ENCODE results near the gene GH2.
"Not testable (repeated sequence)": the region's sequence is repeated elsewhere in the genome, so short reads cannot be mapped to it uniquely, and the experiment has no call there.

GH2 gene

DNA sequence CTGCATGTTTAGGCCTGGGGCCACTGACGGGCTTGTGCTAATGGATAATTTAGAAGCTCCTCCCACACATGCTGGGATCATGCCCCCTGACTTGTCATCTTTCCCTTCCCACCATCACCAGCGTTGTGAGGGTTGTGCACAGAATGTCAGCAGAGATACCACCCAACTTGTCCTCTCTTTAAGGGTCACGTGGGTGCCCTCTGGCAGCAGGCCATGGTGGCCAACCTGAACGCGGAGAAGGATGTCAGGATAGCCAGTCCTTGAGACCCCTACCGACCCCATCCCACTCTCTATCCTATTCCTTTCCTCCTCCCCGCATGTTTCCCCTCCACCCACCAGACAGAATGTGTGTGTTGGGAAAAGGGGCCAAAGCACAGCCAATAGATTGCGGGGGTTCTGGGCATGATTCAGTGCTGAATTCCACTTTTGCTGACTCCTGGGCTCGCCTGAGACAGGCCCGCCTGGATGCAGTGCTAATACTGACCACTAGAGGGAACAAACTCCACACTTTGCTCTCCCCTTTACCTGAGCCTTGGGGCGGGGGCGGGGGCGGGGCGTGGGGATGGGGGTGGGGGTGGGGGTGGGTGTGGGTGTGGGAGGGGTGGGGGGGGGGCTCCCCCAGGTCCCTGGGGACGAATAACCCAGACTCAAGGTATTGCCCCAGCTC lies at the start of gene GH2:
TSS of gene GH2 (minus strand) at position 10 of the 667 bp plus-strand sequence. CDS start 143 bp downstream, outside the sequence.
- peak; percentile 24 for DNase-seq (ENCODE audit: low read depth)

DNA sequence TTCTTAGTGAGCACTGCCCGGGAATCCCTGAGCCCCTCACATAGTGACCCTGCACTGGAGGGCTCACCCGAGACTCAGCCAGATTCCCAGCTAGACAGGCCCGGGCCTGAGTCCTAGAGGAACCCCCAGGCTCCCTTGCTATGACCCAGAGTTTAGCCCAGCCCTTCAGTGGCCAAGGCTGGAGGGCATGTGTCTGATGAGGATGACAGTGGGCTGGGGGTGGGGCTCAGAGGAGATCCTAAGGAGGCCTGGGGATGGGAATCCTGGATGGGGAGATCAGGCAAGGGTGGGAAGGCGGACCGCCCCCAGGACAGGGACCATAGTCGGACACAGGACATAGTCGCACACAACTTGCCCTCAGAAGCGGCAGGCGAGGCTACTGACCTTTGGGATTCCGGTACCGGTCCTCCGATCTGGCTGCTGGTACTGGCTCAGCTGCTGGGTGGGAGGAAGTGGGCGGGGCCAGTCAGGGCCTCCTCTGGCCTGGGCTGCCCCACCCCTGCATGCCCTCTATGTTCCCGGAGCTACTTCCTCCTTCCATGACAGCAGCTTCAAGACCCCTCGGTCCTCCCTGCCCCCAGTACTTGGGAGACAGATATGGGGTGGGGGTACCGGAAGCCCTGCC lies 49.3 kb upstream of the GH2 start:
- DNase-seq (ENCODE audit: low read depth) = peak; percentile 24

DNA sequence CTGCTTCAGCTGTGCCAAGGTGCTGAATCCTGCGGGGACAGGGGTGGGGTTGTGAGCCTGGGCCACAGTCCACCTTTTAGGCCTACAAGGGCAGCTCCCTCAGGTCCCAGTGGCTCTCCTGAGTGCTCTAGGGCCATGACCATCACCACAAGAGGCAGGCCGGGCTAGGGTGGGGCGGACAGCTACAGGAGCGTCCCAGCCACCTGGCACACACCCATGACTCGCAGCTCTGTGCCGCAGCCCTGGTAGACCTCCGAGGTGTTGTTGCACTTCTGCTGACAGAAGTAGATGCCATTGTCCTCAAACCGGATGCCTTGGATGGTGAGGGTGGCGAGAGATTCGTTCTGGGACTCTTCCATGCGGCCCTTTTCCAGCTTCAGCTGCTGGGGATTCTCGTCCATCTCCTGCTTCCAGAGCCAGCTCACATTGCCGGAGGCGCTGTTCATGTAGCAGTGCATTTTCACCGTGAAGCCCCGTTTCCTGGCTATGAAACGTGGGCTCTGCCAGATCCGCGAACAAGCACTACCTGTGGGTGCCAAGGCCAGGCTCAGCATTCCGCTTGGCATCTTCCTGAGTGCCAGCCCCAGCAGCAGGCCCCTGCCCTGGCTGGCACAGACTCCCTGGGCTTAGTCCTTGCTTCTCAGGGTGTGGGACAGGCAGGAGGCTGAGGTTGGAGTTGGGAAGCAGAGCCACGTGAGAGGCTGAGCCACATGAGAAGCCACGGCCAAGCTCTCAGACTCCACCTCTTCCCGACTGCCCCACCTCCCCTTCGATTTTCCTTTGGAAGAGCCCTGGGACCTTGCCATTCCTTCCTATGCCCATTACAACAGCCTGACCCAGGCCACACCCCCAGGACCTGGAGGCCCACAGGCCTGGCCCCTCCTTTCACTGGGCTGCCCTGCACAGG lies 48.4 kb upstream of the GH2 start:
- DNase-seq (ENCODE audit: low read depth) = no peak

DNA sequence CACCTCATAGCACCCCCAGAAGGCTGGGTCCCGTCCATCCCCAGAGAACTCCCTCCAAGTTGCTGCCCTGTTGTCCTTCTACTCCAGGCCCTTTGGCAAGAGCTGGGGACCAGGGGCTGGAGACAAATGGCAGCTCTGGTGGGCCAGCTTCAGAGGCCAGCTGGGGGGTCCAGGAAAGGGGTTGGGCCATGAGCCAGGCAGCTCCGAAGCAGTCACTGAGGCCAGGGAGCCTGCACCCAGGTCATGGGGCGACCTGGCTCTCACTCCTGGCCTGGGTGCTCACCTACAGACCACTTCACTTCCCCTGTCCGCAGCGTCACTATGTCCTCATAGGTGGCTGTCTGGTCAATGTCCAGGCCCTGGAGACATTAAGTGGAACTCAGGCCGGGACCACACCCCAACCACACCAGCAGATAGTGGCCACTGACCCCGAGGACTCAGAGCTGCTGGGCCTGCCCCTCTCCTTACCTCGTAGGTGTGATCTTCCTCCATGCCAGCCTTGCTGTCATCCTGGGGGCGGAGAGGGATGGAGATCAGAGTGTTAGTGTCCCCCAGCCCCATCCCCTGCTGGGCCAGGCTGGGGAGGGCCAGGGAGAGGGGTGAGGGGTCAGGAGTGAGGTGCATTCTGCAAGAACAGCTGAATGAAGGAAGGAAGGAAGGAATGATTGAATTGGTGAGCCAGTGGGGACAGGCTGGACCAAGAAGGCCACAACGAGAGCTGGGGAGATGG lies 47.4 kb upstream of the GH2 start:
- no peak for DNase-seq (ENCODE audit: low read depth)

DNA sequence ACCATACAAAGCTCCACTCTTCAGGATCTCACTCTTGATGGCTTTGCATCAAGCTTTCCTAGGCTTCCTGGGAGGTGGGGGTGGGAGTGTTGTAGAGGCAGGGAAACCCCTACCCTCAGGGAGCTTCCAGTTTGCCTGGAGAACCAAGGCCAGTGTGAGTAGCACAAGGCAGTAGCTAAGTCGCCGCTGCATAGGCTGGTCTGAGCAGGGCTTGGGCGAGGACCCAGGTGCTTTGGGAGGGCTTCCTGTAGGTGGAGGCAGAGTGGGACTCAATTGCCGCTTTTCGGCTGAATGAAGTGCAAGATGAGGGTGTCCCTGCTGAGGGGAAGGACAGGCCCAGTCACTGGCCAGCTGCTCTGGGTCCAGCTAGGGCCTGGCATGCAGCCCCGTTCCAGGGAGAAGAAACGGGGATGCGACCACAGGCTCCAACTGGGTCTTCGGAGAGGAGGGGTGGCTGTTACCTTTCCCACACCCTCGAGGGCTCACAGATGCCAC lies 46.5 kb upstream of the GH2 start:
- DNase-seq (ENCODE audit: low read depth) = no peak

DNA sequence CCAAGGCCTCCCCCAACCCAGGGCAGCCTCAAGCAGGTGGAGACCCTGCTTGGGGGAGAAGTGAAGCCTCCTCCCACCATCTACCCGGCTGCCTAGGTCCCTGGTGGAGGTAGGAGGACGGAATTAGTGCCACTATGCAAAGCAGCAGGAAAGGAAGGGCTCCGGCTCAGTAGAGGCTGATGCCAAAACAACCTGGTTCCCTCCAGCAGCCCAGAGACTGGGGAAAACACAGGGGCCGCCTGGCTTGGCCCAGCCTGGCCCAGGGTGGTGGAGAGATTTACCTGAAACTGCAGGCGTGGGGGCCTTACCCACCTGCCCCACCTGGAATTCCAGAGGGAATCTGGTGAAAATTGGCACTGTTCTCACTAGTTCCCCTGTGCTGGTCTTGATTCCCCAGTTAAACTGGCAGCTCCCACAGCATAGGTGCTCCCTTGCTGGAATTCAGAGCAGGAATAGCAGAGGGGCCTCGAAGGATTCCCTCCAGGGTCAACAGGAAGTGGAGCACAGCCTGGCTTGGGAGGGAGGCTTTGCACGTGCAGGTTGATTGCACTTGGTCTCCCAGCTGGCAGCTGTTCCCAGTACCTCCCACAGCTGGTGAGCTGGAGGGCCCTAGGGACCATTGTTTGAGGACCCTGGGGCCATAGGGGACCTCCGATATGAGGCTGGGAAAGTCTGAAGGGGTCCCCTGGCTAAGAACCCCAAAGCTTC lies 45.9 kb upstream of the GH2 start:
- no peak for DNase-seq (ENCODE audit: low read depth)

DNA sequence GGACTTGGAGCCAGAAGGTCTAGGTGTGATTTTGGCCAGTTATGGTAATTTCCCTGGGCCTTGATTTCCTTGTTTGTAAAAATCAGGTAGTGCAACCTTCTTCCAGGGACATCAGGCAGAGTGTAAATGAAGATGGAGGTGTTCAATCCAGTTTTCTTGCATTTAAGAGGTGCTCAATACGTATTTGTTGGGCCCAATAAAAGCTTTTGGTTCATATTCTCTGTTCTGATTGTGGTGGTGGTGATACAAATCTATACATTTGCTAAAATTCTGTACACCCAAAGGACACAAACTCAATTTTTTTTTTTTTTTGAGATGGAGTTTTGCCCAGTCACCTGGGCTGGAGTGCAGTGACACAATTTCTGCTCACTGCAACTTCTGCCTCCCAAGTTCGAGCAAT lies 44.4 kb upstream of the GH2 start:
- no peak for DNase-seq (ENCODE audit: low read depth)

DNA sequence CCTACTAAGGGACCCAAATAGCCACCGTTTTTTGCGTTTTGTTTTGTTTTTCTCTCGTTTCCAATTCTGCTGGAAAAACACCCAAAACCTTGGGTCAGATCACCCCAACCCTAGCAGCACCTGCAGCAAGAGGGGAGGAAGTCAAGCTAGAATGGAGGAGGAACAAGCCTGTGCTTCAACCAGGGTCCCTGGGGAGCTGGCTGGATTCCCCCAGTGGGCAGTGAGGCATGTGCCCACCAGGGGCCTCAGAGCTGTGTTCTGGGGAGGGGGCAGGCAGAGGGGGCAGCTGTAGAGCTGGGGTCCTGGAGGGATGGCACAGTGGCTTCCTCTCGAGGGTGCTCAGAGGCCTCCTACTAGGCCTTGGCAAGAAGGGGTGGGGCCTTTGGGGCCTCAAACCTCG lies 43.9 kb upstream of the GH2 start:
- no peak for DNase-seq (ENCODE audit: low read depth)

DNA sequence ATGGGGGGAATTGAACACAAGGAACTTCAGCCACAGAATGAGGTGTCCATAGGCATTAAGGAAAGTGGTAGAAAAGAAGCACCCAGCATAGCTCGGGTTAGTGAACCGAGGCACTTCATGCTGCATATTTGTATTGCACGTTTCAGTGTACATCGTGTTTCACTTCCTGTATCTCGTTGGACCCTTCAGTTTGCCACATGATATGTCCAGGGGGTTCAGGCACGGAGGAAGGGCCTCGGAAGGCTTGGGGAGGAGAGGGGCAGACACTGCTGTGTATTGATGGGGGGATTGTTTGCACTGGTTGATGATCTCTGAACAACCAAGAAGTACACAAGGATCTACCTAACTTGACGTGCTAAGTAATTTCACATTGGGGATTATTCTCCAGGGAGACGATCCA lies 40.7 kb upstream of the GH2 start:
- not testable (repeated sequence) for DNase-seq (ENCODE audit: low read depth)

DNA sequence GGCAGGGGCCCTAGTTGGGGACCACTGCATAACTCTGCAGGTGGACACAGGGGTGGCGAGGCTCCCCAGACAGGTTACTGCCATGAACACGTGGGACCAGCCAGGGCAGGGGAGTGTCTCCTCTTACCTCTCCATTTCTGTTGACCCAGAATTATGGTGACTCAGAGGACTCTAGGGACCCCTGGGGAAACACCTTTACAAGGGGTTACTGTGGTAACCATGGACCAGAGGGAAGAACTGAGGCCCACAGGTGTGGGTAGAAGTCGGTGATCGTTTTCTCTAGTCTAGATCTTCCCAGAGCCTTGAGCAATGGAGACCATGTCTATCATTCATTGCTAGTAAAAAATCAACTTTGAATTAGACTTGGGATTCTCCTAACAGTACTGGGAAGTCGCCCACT lies 39.0 kb upstream of the GH2 start:
- DNase-seq (ENCODE audit: low read depth) = not testable (repeated sequence)

DNA sequence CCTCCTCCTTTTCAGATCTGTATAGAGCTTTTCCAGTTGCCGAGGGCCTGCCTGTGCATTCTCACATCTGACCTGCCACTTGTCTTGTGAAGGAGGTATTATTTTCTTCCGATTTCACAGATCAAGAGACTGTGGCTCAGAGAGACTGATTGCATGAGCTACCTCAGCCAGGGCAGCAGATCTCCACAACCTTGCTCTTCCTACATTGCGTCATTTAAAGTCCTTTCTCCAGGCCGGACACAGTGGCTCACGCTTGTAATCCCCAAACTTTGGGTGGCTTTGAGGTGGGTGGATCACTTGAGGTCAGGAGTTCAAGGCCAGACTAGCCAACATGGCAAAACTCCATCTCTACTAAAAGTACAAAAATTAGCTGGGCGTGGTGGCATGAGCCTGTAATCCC lies 38.3 kb upstream of the GH2 start:
- DNase-seq (ENCODE audit: low read depth) = not testable (repeated sequence)

DNA sequence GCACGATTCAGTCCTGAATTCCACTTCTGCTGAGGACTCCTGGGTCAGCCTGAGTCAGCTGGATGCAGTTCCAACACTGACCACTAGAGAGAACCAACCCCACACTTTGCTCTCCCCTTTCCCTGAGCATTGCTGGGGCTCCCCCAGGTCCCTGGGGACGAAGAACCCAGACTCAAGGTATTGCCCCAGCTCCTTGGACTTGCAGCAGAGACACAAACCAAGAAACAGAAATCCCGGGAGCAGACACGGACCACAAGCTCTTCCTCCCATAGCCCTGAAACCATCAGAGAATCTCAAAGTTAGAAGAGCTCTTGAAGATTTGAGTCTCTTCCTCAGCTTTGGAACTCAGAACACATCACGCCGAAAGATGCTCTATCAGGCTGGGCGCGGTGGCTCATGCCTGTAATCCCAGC lies 37.6 kb upstream of the GH2 start:
- peak; percentile 56 for DNase-seq (ENCODE audit: low read depth)

DNA sequence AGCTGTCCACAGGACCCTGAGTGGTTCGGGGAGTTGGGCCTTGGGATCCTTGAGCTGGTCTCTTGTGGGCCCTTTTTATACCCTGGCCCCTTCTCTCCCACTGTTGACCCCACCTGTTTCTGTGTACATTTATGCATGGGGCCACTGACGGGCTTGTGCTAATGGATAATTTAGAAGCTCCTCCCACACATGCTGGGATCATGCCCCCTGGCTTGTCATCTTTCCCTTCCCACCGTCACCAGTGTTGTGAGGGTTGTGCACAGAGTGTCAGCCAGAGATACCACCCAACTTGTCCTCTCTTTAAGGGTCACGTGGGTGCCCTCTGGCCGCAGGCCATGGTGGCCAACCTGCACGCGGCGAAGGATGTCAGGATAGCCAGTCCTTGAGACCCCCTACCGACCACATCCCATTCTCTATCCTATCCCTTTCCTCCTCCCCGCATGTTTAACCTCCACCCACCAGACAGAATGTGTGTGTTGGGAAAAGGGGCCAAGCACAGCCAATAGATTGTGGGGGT lies 37.1 kb upstream of the GH2 start, which contains the start of gene GH1:
TSS of gene GH1 (minus strand) at position 51 of the 517 bp plus-strand sequence. CDS start 63 bp downstream, outside the sequence.
- DNase-seq (ENCODE audit: low read depth) = not testable (repeated sequence)

DNA sequence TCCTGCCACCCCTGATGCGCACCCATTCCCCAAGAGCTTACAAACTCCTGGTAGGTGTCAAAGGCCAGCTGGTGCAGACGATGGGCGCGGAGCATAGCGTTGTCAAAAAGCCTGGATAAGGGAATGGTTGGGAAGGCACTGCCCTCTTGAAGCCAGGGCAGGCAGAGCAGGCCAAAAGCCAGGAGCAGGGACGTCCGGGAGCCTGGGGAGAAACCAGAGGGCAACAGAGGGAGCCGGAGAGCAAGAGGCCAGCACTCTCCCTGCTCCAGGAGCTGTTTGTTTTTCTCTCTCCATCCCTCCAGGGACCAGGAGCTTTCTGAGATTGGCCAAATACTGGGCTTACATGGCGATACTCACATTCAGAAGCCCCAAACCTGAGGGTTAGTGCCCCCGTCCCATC lies 36.6 kb upstream of the GH2 start:
- no peak for DNase-seq (ENCODE audit: low read depth)

DNA sequence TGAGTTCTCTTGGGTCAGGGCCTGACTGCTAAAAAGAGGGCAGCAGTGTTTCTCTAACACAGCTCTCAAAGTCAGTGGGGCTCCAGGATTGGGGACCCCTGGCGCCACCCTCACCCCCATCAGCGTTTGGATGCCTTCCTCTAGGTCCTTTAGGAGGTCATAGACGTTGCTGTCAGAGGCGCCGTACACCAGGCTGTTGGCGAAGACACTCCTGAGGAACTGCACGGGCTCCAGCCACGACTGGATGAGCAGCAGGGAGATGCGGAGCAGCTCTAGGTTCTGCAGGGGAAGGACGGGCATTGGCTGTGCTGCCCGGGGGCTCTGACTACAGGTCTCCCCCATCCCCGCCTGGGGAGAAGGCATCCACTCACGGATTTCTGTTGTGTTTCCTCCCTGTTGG lies 35.9 kb upstream of the GH2 start:
- no peak for DNase-seq (ENCODE audit: low read depth)

DNA sequence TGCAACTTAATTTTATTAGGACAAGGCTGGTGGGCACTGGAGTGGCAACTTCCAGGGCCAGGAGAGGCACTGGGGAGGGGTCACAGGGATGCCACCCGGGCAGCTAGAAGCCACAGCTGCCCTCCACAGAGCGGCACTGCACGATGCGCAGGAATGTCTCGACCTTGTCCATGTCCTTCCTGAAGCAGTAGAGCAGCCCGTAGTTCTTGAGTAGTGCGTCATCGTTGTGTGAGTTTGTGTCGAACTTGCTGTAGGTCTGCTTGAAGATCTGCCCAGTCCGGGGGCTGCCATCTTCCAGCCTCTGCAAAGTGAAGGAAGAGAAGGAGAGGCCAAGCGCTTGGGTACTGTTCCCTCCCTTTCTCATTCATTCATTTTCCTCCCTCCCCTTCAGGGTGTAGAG lies 35.5 kb upstream of the GH2 start:
- DNase-seq (ENCODE audit: low read depth) = not testable (repeated sequence)

DNA sequence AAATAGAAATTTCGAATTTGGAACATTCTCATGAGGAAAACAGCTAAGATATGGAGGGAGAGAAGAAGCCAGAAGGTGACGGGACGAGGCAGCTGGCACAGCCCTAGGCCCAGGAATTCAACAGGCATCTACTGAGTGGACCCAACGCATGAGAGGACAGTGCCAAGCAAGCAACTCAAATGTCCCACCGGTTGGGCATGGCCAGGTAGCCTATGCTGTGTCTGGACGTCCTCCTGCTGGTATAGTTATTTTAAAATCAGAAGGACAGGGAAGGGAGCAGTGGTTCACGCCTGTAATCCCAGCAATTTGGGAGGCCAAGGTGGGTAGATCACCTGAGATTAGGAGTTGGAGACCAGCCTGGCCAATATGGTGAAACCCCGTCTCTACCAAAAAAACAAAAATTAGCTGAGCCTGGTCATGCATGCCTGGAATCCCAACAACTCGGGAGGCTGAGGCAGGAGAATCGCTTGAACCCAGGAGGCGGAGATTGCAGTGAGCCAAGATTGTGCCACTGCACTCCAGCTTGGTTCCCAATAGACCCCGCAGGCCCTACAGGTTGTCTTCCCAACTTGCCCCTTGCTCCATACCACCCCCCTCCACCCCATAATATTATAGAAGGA lies 34.9 kb upstream of the GH2 start:
- DNase-seq (ENCODE audit: low read depth) = no peak

DNA sequence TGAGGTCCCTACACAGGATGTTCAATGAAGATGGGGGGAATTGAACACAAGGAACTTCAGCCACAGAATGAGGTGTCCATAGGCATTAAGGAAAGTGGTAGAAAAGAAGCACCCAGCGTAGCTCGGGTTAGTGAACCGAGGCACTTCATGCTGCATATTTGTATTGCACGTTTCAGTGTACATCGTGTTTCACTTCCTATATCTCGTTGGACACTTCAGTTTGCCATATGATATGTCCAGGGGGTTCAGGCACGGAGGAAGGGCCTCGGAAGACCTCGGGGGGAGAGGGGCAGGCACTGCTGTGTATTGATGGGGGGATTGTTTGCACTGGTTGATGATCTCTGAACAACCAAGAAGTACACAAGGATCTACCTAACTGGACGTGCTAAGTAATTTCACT lies 34.0 kb upstream of the GH2 start:
- DNase-seq (ENCODE audit: low read depth) = not testable (repeated sequence)

DNA sequence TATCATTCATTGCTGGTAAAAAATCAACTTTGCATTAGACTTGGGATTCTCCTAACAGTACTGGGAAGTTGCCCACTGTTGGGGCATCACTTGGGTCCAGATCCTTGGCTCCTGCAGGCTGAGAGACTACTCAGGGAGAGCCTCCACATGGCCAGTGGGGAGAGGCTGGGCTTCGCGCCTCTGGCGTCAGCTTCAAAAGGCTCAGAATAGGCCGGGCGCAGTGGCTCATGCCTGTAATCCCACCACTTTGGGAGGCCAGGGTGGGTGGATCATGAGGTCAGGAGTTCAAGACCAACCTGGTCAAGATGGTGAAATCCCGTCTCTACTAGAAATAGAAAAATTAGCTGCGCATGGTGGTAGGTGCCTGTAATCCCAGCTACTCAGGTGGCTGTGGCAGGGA lies 32.7 kb upstream of the GH2 start:
- DNase-seq (ENCODE audit: low read depth) = no peak

DNA sequence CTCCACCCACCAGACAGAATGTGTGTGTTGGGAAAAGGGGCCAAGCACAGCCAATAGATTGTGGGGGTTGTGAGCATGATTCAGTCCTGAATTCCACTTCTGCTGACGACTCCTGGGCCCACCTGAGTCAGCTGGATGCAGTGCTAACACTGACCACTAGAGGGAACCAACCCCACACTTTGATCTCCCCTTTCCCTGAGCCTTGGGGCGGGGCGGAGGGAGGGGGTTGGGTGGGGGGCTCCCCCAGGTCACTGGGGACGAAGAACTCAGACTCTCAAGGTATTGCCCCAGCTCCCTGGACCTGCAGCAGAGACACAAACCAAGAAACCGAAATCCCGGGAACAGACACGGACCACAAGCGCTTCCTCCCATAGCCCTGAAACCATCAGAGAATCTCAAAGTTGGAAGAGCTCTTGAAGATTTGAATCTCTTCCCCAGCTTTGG lies 29.9 kb upstream of the GH2 start:
- peak; percentile 49 for DNase-seq (ENCODE audit: low read depth)
